Hypothalamus (tissue), 51 donors: ENCODE data around the gene DNALI1.
"Not testable (repeated sequence)": the region's sequence is repeated elsewhere in the genome, so short reads cannot be mapped to it uniquely, and the experiment has no call there.

Source experiments
- DNase-seq, 51 donors: peaks; one replicate each; lab custom pipeline; 2025; lab: John Stamatoyannopoulos, UW

DNALI1 gene

DNA sequence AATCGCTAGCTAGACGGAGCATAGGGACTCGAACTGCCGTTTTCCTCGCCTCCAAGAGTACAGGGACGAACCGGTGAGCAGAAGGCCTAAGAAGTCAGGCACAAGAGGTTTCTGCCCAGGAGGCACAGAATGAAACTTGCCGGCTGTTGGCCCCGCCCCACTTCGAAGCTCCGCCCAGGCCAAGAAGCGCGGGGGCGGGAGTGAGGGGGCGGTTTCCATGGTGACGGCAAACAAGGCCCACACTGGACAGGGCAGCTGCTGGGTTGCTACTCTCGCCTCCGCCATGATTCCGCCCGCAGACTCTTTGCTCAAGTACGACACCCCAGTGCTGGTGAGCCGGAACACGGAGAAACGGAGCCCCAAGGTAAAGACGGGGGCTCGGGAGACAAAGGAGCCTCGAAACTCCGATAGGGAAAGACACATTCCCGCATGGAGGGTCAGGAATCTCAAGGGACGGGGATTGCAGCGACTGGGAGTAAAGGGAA, at the start of gene DNALI1:
Gene DNALI1 (plus strand): TSS at position 229 of the 485 bp plus-strand sequence. CDS start 55 bp downstream, at position 284.
- peak; percentile 1 to 92 (median 77) for DNase-seq

GRCh38 chr1:37509181-37509580, 47.6 kb upstream of the DNALI1 start:
- DNase-seq: no peak

- peak in 30 of 51 donors; percentile 1 to 73 (median 24) for DNase-seq
Measured at GRCh38 chr1:37513795-37514349, 42.9 kb upstream of the DNALI1 start.

GRCh38 chr1:37514350-37515184, 42.2 kb upstream of the DNALI1 start, which contains the start of gene MEAF6:
Gene MEAF6, minus strand, starts transcription at chr1:37514766. Its CDS starts 20 bp downstream, at chr1:37514746.
- peak in 50 of 51 donors; percentile 11 to 87 (median 68) for DNase-seq

DNA sequence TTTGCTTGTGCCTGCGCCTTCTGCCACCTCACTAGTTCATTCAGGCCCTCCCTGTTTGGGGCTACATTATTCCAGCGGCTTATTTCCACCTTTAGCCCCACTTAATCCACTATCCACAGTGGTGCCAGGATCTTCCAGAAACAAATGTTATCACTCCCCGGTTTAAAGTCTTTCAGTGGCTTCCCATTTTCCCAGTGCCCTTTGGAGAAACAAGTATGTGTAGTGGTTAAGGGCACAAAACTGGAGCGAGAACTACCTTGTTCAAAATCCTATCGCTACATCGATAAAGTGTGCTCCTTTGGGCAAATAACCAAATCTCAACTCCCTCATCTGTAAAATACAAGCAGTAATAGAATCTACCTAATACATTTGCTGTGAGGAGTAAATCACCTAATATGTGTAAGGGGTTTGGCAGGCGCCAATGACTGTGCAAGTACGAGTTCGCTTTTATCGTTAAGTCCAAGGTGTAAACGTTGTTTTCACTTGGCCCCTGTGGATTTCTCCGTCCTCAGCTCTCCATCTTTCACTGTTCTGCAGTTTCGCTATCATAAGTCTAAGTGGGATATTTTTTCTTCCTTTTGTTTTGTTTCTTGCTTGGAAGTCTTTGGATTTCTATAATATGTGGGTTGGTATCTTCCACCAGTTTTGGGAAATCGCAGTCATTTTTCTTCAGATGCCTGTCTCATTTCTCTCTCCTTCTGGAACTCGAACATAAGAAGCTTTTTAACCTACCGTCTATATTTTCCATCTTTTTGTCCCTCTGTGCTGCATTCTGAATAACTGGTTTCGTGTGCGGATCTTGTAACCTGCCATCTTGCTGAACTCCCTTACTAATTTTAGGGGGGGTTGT, 41.3 kb upstream of the DNALI1 start:
- peak in 1 of 51 donors; percentile 0 for DNase-seq

DNA sequence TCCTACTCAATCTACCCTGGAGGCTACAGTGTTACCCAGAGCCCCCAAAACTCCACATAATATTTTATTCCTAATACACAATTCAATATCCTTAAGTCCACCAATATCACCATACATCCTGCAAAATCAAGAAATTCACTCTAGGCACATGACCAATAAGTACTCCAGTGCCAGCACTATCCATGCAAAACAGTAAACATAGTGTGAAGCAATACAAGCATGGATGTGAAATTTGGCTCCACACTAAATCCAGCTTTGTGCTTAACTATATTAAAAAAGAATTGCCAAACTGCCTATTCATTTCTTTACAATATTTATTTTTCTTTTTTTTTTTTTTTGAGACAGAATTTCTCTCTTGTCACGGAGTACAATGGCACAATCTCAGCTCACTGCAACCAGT, 39.2 kb upstream of the DNALI1 start:
- no peak for DNase-seq

GRCh38 chr1:37518241-37518640, 38.5 kb upstream of the DNALI1 start:
- DNase-seq: not testable (repeated sequence)

DNA sequence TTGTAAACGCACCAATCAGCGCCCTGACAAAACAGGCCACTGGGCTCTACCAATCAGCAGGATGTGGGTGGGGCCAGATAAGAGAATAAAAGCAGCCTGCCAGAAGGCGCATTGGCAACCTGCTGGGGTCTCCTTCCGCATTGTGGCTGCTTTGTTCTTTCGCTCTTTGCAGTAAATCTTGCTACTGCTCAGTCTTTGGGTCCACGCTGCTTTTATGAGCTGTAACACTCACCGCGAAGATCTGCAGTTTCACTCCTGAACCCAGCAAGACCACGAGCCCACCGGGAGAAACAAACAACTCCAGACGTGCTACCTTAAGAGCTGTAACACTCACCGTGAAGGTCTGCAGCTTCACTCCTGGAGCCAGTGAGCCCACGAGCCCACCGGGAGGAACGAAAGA, 37.8 kb upstream of the DNALI1 start:
- not testable (repeated sequence) for DNase-seq

DNA sequence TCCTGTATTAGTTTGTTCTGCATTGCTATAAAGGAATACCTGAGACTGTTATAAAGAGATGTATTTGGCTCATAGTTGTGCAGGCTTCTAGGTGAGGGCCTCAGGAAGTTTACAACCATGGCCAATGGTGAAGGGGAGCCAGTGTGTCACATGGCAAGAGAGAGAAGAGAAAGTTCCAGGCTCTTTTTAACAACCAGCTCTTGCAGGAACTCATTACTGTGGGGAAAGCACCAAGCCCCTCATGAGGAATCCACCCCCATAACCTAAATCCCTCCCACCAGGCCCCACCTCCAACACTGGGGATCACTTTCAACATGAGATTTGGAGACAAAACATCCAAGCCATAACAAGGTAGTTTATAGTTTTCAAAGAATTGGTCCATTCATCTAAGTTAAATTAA, 37.1 kb upstream of the DNALI1 start:
- DNase-seq: no peak

DNA sequence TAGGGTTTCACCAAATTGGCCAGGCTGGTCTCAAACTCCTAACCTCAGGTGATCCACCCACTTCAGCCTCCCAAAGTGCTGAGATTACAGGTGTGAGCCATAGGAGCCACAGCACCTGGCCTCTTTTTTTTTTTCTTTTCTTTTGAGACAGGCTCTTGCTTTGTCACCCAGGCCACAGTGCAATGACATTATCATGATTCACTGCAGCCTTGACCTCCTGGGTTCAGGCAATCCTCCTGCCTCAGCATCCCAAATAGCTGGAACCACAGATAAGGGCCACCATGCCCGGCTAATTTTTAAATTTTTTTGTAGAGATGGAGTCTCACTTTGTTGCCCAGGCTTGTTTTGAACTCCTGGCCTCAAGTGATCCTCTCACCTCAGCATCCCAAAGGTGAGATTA, 26.9 kb upstream of the DNALI1 start:
- not testable (repeated sequence) for DNase-seq

GRCh38 chr1:37532418-37533156, 24.2 kb upstream of the DNALI1 start:
- DNase-seq: not testable (repeated sequence)

DNA sequence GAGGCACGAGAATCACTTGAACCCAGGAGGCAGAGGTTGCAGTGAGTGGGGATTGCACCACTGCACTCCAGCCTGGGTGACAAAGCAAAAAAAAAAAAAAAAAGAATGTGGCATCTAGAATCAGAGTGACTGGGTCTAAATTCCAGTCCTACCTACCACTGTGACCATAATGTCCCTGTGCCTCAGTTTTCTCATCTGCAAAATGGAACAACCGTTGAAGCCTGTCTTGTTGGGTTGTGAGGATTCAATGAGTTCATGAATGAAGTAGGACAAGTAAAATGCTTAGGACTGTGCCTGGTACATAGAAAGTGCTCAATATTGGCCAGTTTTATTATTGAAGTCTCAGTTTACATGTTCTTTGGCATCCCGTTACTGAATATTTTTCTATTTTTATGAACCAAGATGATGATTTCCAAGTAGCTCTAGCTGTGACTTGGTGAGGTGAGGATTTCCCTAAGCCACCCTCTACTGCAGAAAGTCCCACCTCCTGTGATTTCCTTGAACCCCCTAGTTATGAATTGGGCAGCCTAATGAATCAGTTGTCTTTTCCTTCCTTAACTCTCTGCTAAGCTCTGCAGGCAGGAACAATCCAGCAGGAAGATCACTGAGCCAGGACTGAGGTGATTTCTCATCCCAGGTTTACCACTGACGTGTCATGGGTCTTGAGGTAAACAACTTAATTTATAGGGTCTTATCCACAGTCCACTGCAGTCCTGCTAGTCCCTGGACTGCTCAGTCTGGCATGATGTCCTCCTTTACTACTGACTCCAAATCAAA, 23.2 kb upstream of the DNALI1 start:
- no peak for DNase-seq

GRCh38 chr1:37537378-37537777, 19.4 kb upstream of the DNALI1 start:
- peak in 2 of 51 donors; percentile 4 to 23 for DNase-seq

DNA sequence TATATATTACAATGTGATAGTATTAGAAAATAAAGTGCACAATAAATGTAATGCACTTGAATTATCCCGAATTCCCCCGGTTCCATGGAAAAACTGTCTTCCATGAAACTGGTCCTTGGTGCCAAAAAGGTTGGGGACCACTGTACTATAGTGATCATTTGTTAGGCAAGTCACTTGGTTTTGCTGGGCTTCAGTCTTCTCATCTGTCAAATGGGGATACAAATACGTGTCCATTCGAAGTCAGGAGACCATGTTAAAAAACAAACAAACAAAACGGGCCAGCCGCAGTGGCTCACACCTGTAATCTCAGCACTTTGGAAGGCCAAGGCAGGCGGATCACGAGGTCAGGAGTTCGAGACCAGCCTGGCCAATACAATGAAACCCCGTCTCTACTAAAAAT, 17.6 kb upstream of the DNALI1 start:
- DNase-seq: not testable (repeated sequence)

DNA sequence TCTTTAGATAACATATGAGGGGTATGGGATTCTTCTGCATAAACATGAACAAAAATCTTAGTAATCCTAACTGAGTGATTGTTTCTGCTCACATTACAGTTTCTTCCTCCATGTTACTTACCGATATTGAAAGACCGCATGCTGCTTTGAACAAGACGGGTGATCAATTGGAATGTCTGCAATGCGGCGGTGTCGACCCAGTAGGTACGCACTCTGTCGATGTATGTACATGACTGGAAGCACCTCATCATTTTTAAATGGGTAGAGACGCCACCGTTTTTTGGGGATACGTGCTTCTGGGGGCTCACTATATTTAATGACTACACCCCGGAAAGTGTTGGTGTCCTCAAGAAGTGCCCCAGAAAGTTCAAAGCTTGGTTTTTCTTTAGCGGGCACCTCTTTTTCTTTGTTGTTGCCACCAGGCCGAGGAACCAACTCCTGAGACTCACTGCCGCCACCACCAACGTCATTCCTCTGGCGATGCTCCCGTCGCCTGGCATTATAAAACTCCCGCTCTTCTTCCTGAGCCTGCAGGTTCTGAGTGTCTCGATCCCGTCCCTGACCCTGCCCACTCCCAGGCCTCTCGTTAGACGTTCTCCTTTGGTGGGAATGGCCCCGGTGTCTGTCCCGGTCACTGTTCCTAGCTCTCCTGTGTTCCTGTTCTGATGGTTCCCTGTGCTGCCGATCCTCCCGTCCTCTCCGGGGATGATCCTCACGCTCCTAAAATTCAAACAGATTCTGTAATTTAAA, 16.5 kb upstream of the DNALI1 start:
- no peak for DNase-seq

GRCh38 chr1:37544530-37544929, 12.2 kb upstream of the DNALI1 start:
- no peak for DNase-seq

DNA sequence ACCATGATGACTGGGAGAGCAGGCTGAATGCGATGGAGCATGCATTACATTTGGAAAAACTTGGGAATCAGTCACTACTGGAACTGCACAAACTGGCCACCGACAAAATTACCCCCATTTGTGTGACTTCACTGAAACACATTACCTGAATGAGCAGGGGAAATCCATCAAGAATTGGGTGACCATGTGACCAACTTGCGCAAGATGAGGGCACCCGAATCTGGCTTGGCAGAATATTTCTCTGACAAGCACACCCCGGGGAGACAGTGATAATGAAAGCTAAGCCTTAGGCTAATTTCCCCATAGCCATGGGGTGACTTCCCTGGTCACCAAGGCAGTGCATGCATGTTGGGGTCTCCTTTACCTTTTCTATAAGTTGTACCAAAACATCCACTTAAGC, 11.7 kb upstream of the DNALI1 start:
- no peak for DNase-seq

DNA sequence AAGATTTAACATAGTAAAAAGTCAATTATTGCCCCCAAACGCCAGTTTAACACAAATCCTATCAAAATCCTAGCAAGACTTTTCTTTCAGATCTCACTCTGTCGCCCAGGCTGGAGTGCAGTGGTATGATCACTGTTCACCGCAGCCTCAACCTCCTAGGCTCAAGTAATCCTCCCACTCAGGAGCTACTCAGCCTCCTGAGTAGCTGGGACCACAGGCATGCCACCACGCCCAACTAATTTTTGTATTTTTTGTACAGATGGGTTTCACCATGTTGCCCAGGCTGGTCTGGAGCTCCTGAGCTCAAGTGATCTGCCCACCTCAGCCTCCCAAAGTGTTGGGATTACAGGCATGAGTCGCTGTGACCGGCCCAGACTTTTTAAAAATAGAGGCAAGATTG, 7.4 kb upstream of the DNALI1 start:
- DNase-seq: no peak

DNA sequence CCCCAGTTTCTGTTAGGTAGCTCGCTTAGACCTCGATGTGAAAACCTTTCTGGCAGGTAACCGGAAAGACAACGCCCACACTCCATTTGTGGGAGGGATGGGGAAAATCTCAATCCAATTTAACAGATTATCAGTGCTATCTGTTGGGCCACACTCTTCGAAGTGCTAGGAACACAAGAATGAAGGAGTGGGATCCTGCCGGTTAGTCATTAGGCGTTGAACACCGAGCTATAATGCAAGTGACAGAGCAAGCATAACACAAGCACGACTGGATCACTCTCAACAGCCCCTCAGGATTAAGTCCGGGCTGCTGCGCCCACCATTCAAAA, 3.2 kb upstream of the DNALI1 start:
- DNase-seq: no peak
